ENCODE measurements around the gene PPBP.

PPBP gene

GRCh38 chr4:73988061-73988460, at the start of gene PPBP:
Gene PPBP, minus strand, starts transcription at chr4:73988190. Its CDS starts 87 bp downstream, at chr4:73988103.
- no peak for DNase-seq (ENCODE audit: low read depth in 2 of 2, low spot score in 1 of 2)

DNA sequence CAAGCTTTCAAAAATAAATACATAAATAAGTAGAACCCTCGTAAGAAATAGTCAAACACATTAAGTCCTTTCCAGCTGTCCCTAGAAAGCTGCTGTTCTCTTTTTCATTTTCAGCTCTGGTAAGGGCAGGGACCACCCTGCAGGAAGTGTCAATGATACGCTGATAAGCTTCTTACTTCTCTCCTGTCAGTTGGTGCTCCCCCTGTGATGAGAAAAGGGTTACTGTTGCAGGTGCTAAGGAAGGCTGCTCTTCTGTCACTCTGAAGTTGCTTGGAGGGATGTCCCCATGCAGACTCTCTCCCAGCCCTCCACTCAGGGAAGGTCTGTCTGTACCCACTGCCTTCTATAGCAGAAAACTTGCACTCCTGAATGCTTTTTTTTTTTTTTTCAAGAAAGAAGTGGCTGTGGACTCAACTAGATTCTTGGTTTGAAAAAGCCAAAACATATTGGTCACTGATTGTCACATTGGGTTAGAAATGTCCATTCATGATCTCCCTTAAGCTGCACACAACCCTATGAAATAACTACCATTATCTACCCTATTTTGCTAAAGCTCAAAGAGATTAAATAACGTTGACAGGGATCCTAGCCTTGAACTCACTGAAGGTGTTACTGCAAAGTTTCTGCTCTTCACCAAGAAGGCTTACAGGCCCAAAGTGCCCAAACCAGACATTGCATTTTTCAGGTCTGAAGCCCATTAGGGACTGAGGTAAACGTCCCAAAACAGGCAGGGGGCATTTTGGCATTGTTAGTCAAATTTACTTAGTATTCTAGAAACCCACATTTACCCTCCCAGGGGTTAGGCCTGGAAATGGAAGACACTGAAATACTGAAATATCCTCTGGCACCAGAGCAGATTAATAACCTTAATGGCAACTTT, 49.3 kb upstream of the PPBP start:
- no peak for DNase-seq (ENCODE audit: low read depth in 2 of 2, low spot score in 1 of 2)

- DNase-seq (ENCODE audit: low read depth in 2 of 2, low spot score in 1 of 2), result no peak
Measured at GRCh38 chr4:74033739-74034138, 45.7 kb upstream of the PPBP start.

- DNase-seq (ENCODE audit: low read depth in 2 of 2, low spot score in 1 of 2), result no peak
Measured at GRCh38 chr4:74032064-74032463, 44.1 kb upstream of the PPBP start.

DNA sequence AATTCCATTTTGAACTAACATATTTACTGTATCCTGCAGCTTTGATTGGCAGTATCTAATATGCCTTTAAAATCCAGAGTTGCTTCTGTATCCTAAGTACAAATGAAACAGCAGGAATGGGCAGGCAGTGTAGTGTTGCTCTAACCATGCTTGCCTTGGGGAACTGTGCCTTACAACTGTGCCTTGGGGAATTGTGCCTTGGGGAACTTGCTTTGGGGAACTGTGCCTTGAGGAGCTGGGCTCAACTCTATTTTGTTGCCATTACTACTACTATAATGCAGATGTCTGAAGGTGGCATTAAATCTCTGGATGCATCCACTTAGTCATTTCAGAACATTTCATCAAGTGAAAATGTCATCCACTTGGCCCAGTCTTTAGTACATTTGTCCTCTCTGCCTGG, 43.6 kb upstream of the PPBP start:
- DNase-seq (ENCODE audit: low read depth in 2 of 2, low spot score in 1 of 2), result no peak

DNA sequence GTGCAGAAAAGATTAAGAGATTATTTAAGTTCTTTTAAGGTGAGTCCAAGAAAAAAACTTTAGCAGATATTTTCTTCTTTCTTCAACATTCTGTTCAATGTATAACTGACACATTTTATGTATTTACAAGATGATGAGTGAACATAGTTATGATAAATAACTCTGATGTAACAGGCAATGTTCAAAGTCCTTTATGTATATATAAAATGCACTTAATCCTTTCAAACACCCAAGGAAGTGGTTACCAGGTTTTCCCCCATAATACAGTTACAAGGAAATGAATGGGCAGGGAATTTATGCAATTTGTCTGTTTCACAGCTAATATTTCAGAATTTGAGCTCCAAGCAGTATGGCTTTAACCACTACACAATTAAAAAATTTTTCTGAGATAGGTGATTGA, 42.3 kb upstream of the PPBP start:
- no peak for DNase-seq (ENCODE audit: low read depth in 2 of 2, low spot score in 1 of 2)

DNA sequence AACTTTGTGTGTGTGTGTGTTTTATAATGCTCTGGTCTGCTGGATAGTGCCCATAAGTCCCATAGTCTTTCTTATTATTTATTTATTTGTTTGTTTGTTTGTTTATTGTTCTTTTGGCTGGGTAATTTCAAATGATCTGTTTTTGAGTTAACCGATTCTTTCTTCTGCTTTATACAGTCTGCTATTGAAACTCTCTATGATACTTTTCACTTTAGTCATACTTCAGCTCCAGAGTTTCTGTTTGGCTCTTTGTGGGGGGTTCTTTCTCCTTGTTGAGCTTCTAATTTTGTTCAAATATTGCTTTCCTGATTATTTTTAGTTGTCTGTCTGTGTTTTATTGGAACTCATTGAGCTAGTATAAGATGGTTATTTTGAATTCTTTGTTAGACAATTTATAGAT, 40.5 kb upstream of the PPBP start:
- no peak for DNase-seq (ENCODE audit: low read depth in 2 of 2, low spot score in 1 of 2)

DNA sequence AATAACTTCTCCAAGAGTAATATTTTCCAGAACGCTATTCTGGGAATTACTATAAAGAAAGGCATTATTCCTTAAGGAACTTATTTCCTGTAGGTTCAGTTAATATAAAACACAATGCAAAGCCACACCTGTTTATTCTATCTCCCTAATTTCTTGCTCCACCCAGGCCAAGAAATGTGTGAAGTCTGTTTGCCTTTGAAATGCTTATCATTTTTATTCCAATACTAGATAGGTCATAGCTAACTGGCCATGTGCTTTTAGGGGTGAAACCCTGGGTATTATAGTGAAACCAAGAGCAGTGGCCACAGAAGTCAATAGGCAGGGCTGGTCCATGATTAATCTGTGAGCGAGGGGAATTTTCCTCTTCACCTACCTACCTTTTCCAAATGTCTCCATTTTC, 35.7 kb upstream of the PPBP start:
- no peak for DNase-seq (ENCODE audit: low read depth in 2 of 2, low spot score in 1 of 2)

GRCh38 chr4:74021601-74022000, 33.6 kb upstream of the PPBP start:
- no peak for DNase-seq (ENCODE audit: low read depth in 2 of 2, low spot score in 1 of 2)

DNA sequence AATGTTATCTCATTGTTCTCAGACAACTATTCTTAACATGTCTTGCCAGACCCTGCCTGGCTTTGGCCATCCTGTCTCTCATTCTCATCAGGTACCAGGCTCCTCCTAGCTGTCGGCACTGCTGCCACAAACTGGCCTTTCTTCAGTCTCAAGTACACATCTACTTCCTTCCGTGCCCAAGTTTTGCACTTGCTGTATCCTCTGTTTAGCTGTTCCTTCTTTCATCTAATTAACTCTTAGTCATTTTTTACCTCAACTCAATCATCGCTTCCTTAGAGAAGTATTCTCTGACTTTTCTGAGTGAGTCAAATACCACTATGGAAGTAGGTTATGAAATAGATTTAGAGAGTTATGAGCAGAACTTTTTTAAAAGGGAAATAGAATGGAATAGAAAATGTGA, 30.8 kb upstream of the PPBP start:
- DNase-seq (ENCODE audit: low read depth in 2 of 2, low spot score in 1 of 2), result no peak

DNA sequence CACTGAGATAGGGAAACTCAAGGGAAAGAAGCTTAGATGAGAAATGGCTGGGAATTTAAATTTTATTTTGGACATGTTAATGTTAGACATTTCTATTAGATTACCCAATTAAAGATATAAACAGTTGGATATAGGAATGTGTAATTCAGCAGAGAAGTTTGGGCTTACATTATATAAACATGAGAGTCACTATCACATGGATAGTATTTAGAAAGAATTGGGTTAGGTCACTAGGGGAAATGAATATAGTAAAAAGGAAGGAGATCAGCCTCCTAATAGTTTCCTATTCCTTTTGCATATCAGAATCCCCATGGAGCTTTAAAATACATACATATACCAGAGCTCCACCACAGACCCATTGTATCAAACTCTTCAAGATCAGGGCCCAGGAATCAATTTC, 30.1 kb upstream of the PPBP start:
- no peak for DNase-seq (ENCODE audit: low read depth in 2 of 2, low spot score in 1 of 2)

DNA sequence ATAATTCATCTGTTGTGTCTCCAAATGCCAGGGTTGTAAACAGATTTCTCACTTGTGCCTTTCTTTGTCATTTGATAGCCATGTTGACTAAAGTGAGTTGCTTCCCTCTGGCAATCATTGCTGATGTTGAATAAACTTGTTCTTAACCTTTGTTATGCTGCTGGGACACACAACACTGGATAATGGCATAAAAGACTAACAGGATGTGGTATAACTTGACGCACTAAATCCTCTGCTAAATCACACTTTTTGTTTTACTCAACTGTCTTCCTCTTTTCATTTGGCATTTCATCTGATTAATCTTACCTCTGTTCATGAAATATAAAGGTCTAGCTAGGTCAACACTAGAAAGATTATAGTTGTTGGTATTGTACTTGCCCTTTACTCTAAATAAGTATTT, 28.1 kb upstream of the PPBP start:
- DNase-seq (ENCODE audit: low read depth in 2 of 2, low spot score in 1 of 2), result no peak

GRCh38 chr4:74015126-74015780, 27.3 kb upstream of the PPBP start:
- no peak for DNase-seq (ENCODE audit: low read depth in 2 of 2, low spot score in 1 of 2)

DNA sequence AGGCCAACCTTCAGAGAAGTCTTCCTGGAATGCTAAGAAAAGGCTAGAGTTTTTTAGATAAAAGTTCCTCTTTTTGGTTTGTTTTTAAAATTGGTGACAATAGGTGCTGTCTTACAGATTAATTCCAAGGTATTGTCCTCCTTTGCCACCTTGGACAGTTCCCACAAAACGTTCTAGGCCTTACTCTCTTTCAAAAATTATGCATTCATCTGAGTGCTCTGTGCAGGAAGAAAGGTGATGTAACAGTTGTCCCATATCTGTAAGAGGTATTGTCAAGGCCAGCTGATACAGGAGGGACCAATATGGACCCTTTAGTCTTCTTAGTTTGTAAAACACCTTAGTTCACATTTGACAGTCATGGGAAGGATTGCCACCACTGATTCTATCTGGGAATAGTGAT, 26.3 kb upstream of the PPBP start:
- DNase-seq (ENCODE audit: low read depth in 2 of 2, low spot score in 1 of 2), result no peak

DNA sequence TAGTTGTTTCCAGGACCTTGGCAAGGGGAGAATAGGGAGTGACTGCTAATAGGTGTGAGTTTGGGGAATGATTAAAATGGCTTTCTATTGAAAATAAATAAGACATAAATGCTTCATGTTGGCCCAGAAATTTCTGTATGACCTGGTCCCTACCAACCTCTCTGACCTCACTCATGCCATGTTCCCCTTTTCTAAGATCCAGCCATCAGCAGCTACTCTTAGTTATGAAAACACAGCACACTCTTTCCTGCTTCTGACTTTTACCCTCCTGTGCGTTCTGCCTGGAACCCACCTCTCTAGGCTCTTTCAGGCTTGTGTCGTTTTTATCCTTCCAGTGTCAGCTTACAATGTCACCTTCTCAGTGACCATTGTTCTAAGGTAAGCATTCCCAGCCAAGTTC, 25.3 kb upstream of the PPBP start:
- no peak for DNase-seq (ENCODE audit: low read depth in 2 of 2, low spot score in 1 of 2)

DNA sequence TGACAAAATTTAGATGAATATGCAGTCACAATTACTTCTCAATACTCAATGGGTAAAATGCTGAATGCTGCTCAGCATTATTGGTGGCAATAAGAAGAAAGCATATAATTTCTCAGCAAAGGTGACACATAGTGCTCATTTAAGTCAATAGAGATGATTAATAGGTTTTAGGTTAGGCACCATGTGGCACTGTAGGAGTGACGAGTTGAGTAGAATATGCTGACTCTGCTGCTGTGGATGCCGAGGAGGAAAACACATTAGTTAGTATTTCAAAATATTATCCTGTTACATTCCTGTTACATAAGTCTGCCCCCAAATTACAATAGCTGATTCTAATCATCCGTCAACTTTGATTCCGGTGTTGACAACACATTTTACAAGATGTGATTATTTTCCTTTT, 24.1 kb upstream of the PPBP start:
- no peak for DNase-seq (ENCODE audit: low read depth in 2 of 2, low spot score in 1 of 2)

GRCh38 chr4:74009307-74009706, 21.3 kb upstream of the PPBP start:
- no peak for DNase-seq (ENCODE audit: low read depth in 2 of 2, low spot score in 1 of 2)

DNA sequence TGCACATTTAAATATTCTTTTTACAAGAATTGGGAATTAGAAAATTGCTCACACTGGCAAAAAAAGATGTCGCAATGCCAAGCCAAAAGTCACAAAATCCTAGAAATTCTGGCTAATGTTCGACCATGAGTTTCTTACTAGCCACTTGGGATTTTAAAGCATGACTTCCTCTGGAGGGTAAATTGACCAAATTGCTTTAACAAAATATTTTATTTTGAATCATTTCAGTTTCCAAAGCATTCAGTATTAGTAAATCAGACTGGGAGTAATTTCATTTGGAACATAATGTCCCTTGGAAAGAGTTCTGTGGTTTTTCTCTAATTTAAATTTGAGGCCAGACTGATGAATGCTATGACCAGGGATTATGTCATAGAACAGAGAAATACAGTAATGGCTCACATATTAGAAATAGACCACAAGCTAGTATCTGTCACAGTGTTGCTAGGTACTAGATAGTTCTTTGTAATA, 18.1 kb upstream of the PPBP start:
- DNase-seq (ENCODE audit: low read depth in 2 of 2, low spot score in 1 of 2), result no peak

- DNase-seq (ENCODE audit: low read depth in 2 of 2, low spot score in 1 of 2), result no peak
Measured at GRCh38 chr4:74005528-74005927, 17.5 kb upstream of the PPBP start.

DNA sequence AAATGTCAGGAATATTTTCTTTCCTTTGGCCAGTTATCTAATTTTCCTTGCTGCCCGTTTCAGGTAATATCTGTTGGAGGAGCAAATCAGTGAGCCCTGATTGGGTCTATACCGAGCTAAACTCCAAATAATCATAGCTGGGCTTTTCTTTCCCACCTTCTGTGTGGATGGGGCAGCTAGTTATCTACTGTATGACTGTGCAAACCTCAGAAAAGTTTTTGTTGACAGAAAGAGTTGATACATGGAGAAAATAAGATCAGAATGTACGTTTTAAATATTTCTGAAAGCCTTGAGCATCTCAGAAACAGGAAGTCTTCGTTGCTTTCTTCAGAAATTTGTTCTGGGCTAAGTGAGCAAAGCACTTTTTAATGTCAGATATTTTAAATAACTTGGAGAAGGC, 16.7 kb upstream of the PPBP start:
- DNase-seq (ENCODE audit: low read depth in 2 of 2, low spot score in 1 of 2), result no peak

DNA sequence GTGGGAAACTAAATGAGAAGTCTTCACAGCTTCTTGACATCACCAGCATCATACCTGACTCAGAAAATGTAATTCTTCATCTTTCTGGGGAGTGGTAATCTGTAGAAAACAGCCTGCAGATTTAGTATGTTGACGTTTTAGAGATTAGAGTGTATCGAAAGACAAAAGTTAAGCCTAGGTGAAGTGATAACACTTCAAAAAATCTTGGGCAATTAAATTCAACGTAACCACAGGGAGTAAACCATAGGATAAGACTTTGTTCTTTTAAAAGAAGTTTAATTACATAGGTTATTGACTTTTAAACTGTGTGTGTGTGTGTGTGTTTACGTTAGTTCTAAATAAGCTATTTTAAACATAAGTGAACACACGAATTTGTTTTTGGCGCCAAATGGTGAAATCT, 12.3 kb upstream of the PPBP start:
- no peak for DNase-seq (ENCODE audit: low read depth in 2 of 2, low spot score in 1 of 2)

All from stimulated activated CD8-positive, alpha-beta memory T cell treated with anti-CD3 and anti-CD28 coated beads, Interleukin-4, amount 100 ng/mL, for 4 hours (primary cell).